Kidney glomerular epithelial cell (primary cell): ENCODE measurements around the gene ZNF30.
"Not testable (repeated sequence)": the region's sequence is repeated elsewhere in the genome, so short reads cannot be mapped to it uniquely, and the experiment has no call there.

Source experiments
- DNase-seq: peaks from one replicate; lab custom pipeline; 2025; lab: John Stamatoyannopoulos, UW

The ZNF30 gene

DNA sequence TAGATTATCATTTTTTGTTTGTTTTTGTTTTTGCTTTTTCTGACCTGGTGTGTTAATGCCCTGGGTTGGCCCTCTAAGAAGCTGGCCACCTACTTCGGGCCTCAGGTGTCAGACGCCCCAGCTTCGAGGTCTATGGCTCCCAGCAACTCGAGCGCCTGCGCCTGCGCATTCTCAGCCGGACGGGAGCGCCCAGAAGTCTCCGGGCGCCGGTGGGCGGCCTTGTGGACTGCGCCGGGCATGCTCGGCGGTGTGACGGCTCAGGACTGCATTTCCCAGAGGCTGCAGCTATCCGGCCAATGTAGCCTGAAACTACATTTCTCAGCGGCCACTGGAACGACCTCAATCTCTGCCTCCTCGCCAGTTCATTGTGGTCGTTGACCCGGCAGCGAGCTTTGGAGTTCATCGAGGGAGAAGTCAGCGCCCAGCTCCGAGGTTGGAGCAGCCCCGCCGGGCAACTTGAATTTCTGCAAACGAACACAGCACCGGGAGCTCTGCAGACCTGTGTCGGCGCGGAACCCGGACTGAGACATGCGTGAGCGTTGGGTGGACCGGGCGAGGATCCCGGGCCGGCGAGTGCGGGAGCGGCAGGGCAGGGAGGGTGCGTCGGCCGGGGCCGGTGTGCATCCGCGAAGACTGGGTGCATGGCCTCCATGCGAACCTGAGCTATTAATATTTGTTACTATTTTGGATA, at the start of gene ZNF30:
TSS of gene ZNF30 (plus strand) at position 219 of the 691 bp plus-strand sequence. CDS start 3,045 bp downstream, outside the sequence.
- DNase-seq, result peak; percentile 89

GRCh38 chr19:34879563-34879962, 47.1 kb upstream of the ZNF30 start:
- DNase-seq, result no peak

GRCh38 chr19:34880034-34880433, 46.7 kb upstream of the ZNF30 start:
- DNase-seq, result no peak

- no peak for DNase-seq
Observed at GRCh38 chr19:34881982-34882381, 44.7 kb upstream of the ZNF30 start.

GRCh38 chr19:34888091-34888490, 38.6 kb upstream of the ZNF30 start:
- DNase-seq, result no peak

DNA sequence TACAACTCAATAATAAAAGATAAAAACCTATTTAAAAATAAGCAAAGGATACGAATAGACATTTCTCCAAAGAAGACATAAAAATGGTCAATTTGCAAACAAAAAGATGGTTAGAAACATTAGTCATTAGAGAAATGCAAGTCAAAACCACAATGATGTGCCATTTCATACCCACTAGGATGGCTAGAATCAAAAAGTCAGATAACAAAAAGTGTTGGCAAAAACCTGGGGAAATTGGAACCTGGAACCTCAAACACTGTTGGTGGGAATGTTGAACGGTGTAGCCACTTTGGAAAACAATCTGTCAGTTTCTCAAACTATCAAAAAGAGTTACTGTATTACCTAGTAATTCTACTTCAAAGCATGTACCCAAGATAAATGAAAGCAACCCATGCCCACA, 26.5 kb upstream of the ZNF30 start:
- DNase-seq, result no peak

DNA sequence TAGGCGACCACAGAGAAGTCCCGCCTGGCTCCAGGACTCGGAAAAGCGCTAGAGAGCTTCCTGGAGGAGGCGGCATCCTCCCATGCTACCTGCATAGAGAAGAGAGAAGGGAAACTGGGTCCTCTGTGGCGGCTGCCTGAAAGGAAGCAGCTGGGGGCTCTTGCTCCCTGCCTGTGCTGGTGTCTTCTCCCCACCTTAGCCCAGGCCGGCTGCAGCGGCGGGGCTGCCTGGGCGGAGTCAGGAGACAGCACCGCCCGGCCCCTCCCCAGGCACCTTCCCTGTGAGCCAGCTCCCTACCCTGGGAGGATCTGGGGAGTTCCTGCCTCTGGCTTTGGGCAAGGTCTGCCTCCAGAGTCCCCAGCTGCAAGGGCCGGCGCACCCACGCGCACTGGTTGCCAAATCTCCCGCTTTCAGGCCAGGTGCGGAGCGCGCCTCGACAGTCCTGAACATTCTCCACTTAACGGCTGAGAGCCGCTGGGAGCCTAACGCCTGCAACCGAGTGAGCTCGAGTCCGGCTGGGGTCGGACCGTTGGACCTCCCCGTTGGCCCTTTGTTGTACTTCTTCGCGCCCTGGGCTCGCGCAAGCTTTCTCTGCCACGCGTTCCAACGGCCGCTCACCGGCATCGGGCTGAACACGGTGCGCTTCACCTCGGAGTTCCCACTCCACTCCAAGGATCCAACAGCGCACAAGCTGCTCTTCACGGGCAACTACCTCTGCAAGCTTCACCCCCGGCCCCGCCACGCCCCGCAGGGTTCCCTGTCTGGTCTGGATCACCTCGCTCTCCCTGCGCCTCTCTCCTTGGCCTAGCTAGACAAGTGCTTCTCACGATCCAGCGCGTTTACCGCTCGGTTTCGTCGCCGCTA, 21.8 kb upstream of the ZNF30 start:
- no peak for DNase-seq

- DNase-seq, result no peak
Observed at GRCh38 chr19:34910770-34911169, 15.9 kb upstream of the ZNF30 start.

GRCh38 chr19:34917144-34917543, 9.6 kb upstream of the ZNF30 start:
- not testable (repeated sequence) for DNase-seq

DNA sequence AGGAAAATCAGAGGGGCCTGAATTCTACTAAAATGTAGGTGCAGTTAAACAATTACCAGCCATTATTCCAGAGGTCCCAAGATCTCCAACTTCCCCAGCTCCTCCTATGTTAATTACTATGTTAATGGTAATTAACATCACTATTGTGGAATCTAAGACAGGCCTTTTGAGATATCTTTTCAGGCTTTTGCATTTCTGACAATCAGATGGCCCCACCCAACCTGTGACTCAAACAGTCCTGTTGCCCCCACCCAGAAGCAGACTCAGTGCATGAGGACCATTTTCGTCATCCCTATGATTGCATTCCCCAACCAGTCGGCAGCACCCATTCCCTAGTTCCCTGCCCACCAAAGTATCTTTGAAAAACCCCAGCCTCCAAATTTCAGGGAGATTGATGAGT, 8.5 kb upstream of the ZNF30 start:
- no peak for DNase-seq

GRCh38 chr19:34920090-34920786, 6.5 kb upstream of the ZNF30 start:
- not testable (repeated sequence) for DNase-seq

- no peak for DNase-seq
Observed at GRCh38 chr19:34925278-34925855, 1.3 kb upstream of the ZNF30 start.

GRCh38 chr19:34926361-34926684, 380 bp upstream of the ZNF30 start:
- DNase-seq, result no peak

DNA sequence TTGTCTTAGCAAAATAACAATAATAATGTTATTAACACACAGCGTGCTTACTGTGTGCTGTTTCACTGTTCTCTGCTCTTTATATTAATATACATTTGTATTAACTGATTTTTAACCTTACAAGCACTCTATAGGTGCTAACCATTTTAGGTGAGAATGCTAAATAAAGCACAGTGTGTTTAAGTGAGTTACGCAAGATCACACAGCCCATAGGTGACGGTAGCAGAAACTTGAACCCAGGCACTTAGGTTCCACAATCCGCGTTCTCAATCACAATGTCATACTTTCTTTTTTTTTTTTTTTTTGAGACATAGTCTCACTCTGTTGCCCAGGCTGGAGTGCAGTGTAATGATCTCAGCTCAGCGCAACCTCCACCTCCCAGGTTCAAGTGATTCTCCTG, 5.8 kb downstream of the ZNF30 start:
- no peak for DNase-seq

GRCh38 chr19:34936184-34936583, 9.5 kb downstream of the ZNF30 start:
- DNase-seq, result no peak

DNA sequence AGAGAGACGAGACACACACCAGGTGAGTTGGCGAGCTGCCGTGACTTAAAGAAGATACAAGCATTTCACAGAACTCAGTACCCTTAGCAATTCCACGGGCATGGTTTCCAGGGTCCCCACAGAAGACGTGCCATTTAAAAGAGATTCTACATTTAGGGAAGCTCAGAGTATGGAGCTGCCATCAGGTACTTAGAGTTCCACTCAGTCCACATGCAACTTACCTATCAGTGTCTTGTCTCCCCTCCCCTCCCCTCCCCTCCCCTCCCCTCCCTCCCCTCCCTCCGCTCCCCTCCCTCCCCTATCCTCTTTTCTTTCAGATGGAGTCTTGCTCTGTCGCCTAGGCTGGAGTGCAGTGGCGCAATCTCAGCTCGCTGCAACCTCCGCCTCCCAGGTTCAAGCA, 12.2 kb downstream of the ZNF30 start:
- DNase-seq, result no peak

GRCh38 chr19:34943861-34944573, 17.3 kb downstream of the ZNF30 start:
- DNase-seq, result no peak

DNA sequence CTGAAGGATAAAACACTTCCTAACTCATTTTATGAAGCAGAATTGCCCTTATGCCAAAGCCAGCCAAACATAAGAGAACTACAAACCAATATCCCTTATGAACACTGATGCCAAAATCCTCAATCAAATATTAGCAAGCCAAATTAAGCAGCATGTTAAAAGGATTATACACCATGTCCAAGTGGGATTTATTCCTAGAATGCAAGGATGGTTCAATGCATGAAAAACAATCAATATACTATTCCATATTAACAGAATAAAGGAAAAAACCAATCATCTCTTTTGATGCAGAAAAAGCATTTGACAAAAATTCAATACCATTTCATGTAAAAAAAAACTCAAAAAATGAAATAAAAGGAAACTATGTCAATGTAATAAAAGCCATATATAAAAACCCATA, 26.4 kb downstream of the ZNF30 start:
- no peak for DNase-seq

DNA sequence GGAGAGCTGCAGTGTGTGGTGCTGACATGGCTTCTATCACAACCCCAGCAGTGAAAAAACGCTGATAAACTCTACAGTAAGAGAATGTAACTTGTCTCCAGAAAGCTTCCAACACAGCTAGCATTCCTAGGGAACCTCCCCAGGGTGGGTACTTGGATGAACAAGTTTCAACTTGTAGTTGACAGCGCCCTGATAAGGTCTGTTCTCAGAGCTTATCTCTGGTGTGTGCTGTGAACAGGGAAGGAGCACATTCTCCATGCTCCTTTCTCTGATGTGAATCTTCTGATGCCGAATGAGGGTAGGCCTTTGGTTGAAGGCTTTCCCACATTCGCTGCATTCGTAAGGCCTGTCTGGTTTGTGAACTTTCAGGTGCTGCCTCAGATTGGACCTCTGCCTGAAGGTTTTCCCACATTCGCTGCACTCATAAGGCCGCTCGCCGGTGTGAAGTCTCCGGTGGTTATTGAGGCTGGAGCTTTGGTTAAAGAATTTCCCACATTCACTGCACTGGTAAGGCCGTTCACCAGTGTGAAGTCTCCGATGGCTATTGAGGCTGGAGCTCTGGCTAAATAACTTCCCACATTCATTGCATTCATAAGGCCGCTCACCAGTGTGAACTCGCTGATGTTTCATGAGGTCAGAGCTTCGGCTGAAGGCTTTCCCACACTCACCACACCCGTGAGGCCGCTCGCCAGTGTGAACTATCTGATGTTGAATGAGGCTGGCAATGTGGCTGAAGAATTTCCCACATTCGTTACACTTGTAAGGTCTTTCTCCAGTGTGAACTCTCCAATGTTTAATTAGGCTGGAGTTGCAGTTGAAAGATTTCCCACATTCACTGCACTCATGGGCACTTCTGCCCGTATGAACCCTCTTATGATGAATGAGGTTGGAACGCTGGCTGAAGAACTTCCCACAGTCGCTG, 31.4 kb downstream of the ZNF30 start:
- DNase-seq, result no peak

DNA sequence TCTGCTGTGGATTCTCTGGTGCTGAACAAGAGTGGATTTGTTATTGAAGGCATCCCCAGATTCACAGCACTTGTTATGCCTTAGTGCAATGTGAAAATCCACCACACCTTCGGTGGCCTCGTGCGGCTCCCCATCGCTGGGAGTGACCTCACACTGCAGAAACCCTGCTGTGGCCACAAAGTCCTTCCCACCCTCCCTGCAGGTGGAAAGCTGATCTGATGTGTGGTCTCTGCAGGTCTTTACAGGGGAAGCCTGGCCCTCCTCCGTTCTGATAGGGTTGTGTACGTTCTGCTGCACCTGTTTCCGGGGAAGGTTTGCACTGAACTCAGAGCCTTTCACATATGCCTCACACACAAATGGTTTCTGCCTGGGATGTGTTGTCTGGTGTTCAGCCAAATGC, 32.3 kb downstream of the ZNF30 start:
- no peak for DNase-seq
